Measurements from ENCODE around the gene DENND1B.

DNA sequence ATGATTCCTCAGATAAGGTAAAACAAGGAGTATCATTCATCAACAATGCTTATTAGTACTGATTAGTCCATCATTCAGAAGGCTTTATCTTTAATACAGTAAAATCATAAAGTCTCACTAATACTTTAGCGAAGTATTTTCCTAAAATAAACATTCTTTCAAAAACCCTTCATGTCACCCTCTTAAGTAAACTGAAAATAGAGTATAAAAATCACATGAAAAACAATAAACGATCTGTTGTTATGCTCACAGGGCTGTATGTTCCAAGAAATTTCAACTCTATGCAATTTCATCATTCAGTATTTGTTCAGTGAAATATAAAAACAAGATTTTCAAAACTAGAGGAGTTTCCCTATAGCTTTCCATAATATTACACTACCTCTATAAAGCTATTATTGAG is 102.0 kb downstream of the DENND1B start:
- no peak for TF ChIP-seq EP300 (IDR thresholded peaks at IDR 0.05)
- no peak for TF ChIP-seq EHMT2 (IDR thresholded peaks at IDR 0.05; ENCODE audit: low read depth)
- TF ChIP-seq POLR2A (IDR thresholded peaks at IDR 0.05; ENCODE audit: low read length): no peak
- no peak for TF ChIP-seq CTCF (IDR thresholded peaks at IDR 0.05)
- TF ChIP-seq, protein P1, sequence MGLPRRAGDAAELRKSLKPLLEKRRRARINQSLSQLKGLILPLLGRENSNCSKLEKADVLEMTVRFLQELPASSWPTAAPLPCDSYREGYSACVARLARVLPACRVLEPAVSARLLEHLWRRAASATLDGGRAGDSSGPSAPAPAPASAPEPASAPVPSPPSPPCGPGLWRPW (IDR thresholded peaks at IDR 0.05): no peak
- TF ChIP-seq RCOR1 (IDR thresholded peaks at IDR 0.05; ENCODE audit: low read depth, low read length): no peak
- TF ChIP-seq CHD2 (IDR thresholded peaks at IDR 0.05; ENCODE audit: low read length, partially characterized antibody): no peak
- TF ChIP-seq SMC3 (IDR thresholded peaks at IDR 0.05): no peak
- TF ChIP-seq BHLHE40 (IDR thresholded peaks at IDR 0.05; ENCODE audit: low read depth, low read length): no peak
- no peak for TF ChIP-seq PBX3 (IDR thresholded peaks at IDR 0.05)
- no peak for TF ChIP-seq NR3C1 (IDR thresholded peaks at IDR 0.05)
- TF ChIP-seq, protein P2, sequence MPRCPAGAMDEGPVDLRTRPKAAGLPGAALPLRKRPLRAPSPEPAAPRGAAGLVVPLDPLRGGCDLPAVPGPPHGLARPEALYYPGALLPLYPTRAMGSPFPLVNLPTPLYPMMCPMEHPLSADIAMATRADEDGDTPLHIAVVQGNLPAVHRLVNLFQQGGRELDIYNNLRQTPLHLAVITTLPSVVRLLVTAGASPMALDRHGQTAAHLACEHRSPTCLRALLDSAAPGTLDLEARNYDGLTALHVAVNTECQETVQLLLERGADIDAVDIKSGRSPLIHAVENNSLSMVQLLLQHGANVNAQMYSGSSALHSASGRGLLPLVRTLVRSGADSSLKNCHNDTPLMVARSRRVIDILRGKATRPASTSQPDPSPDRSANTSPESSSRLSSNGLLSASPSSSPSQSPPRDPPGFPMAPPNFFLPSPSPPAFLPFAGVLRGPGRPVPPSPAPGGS (IDR thresholded peaks at IDR 0.05): no peak
- no peak for TF ChIP-seq REST (IDR thresholded peaks at IDR 0.05)

Measured in A549 (cell line).